Breast epithelium (tissue), 3 donors: ENCODE data around the gene SYNJ2BP.

Experiments used
- POLR2AphosphoS5 ChIP-seq, 3 donors: sonication (generic); formaldehyde crosslinking; IDR thresholded peaks; one replicate each; pipeline ENCODE4 v1.6.1; 2017; ENCODE audit warnings: antibody characterized with exemption in 3 of 3
- TF ChIP-seq, protein P1 (sequence below), 3 donors: fragments of 450-650 bp; IDR thresholded peaks; one replicate each; pipeline ENCODE4 v1.5.1; 2016 to 2017; ENCODE audit warnings: antibody characterized with exemption in 3 of 3, mild to moderate bottlenecking in 3 of 3, moderate library complexity in 3 of 3

DNA sequence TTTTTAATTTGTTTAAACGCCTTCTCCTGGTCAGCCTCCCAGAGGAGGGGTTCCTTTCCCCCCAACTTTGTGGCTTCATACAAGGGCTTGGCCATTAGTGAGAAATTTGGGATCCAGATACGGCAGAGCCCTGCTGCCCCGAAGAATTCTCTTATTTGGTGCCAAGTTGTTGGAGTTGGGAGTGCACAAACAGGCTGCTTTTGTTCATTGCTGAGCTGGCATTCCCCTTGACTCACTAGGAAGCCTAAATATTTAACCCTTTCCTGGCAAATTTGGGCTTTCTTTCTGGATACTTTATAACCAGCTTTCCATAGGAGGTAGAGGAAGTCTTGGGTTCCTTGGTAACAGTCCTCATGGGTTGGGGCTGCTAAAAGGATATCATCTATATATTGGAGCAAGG is 24.8 kb upstream of the SYNJ2BP start:
- TF ChIP-seq POLR2AphosphoS5 (IDR thresholded peaks at IDR 0.05) = no peak
- TF ChIP-seq, protein P1, sequence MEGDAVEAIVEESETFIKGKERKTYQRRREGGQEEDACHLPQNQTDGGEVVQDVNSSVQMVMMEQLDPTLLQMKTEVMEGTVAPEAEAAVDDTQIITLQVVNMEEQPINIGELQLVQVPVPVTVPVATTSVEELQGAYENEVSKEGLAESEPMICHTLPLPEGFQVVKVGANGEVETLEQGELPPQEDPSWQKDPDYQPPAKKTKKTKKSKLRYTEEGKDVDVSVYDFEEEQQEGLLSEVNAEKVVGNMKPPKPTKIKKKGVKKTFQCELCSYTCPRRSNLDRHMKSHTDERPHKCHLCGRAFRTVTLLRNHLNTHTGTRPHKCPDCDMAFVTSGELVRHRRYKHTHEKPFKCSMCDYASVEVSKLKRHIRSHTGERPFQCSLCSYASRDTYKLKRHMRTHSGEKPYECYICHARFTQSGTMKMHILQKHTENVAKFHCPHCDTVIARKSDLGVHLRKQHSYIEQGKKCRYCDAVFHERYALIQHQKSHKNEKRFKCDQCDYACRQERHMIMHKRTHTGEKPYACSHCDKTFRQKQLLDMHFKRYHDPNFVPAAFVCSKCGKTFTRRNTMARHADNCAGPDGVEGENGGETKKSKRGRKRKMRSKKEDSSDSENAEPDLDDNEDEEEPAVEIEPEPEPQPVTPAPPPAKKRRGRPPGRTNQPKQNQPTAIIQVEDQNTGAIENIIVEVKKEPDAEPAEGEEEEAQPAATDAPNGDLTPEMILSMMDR (IDR thresholded peaks at IDR 0.05) = no peak
